ENCODE measurements around the gene CENPP.
"Not testable (repeated sequence)": the region's sequence is repeated elsewhere in the genome, so short reads cannot be mapped to it uniquely, and the experiment has no call there.

Gene CENPP

GRCh38 chr9:92530893-92531292 is 205.1 kb downstream of the CENPP start:
- DNase-seq (ENCODE audit: low read depth in 1 of 2, low spot score in 1 of 2), result no peak

- no peak for DNase-seq (ENCODE audit: low read depth in 1 of 2, low spot score in 1 of 2)
These were observed 208.5 kb downstream of the CENPP start for GRCh38 chr9:92534204-92534603.

- DNase-seq (ENCODE audit: low read depth in 1 of 2, low spot score in 1 of 2), result no peak
These were observed 208.9 kb downstream of the CENPP start for GRCh38 chr9:92534674-92535073.

GRCh38 chr9:92535940-92536850 is 210.4 kb downstream of the CENPP start, which contains the start of gene ECM2:
TSS of gene ECM2 (minus strand) at chr9:92535990. CDS start at chr9:92522866, 13,124 bp downstream.
- no peak for DNase-seq (ENCODE audit: low read depth in 1 of 2, low spot score in 1 of 2)

- no peak for DNase-seq (ENCODE audit: low read depth in 1 of 2, low spot score in 1 of 2)
These were observed 212.8 kb downstream of the CENPP start for GRCh38 chr9:92538541-92538940.

- no peak for DNase-seq (ENCODE audit: low read depth in 1 of 2, low spot score in 1 of 2)
These were observed 218.2 kb downstream of the CENPP start for GRCh38 chr9:92543972-92544371.

- no peak for DNase-seq (ENCODE audit: low read depth in 1 of 2, low spot score in 1 of 2)
These were observed 219.3 kb downstream of the CENPP start for GRCh38 chr9:92545002-92545510.

GRCh38 chr9:92547356-92547755 is 221.6 kb downstream of the CENPP start:
- no peak for DNase-seq (ENCODE audit: low read depth in 1 of 2, low spot score in 1 of 2)

GRCh38 chr9:92550765-92551164 is 225.0 kb downstream of the CENPP start:
- DNase-seq (ENCODE audit: low read depth in 1 of 2, low spot score in 1 of 2), result no peak

- DNase-seq (ENCODE audit: low read depth in 1 of 2, low spot score in 1 of 2), result no peak
These were observed 233.0 kb downstream of the CENPP start for GRCh38 chr9:92558612-92559374.

- no peak for DNase-seq (ENCODE audit: low read depth in 1 of 2, low spot score in 1 of 2)
These were observed 235.9 kb downstream of the CENPP start for GRCh38 chr9:92561374-92562330.

GRCh38 chr9:92562461-92562967 is 236.8 kb downstream of the CENPP start:
- DNase-seq (ENCODE audit: low read depth in 1 of 2, low spot score in 1 of 2), result no peak

GRCh38 chr9:92563116-92564100 is 237.7 kb downstream of the CENPP start:
- DNase-seq (ENCODE audit: low read depth in 1 of 2, low spot score in 1 of 2), result no peak

GRCh38 chr9:92564504-92564903 is 238.8 kb downstream of the CENPP start:
- no peak for DNase-seq (ENCODE audit: low read depth in 1 of 2, low spot score in 1 of 2)

- DNase-seq (ENCODE audit: low read depth in 1 of 2, low spot score in 1 of 2), result no peak
These were observed 239.2 kb downstream of the CENPP start for GRCh38 chr9:92564982-92565381.

- not testable (repeated sequence) for DNase-seq (ENCODE audit: low read depth in 1 of 2, low spot score in 1 of 2)
These were observed 246.1 kb downstream of the CENPP start for GRCh38 chr9:92571871-92572270.

- DNase-seq (ENCODE audit: low read depth in 1 of 2, low spot score in 1 of 2), result not testable (repeated sequence)
These were observed 247.9 kb downstream of the CENPP start for GRCh38 chr9:92573612-92574011.

- no peak for DNase-seq (ENCODE audit: low read depth in 1 of 2, low spot score in 1 of 2)
These were observed 250.4 kb downstream of the CENPP start for GRCh38 chr9:92576175-92576574.

- DNase-seq (ENCODE audit: low read depth in 1 of 2, low spot score in 1 of 2), result no peak
These were observed 264.2 kb downstream of the CENPP start for GRCh38 chr9:92589923-92590322.

Data from activated CD4-positive, alpha-beta T cell treated with anti-CD3 and anti-CD28 coated beads, Interleukin-2, amount 50 U/mL, for 24 hours (primary cell).